Suprapubic skin (tissue), 3 donors: ENCODE measurements around the gene IFT20.

Source experiments
- CTCF ChIP-seq, 2 donors: fragments of 200-600 bp in 1 of 2; fragments of 450-650 bp in 1 of 2; sonication (generic) in 1 of 2; IDR thresholded peaks; one replicate each; pipeline ENCODE4 v1.5.1; 2016 to 2019; ENCODE audit warnings: antibody characterized with exemption in 2 of 2, mild to moderate bottlenecking in 1 of 2, moderate library complexity in 1 of 2
- POLR2AphosphoS5 ChIP-seq, 3 donors: sonication (generic); formaldehyde crosslinking; IDR thresholded peaks; one replicate each; pipeline ENCODE4 v1.6.1; 2017; ENCODE audit warnings: antibody characterized with exemption in 3 of 3

DNA sequence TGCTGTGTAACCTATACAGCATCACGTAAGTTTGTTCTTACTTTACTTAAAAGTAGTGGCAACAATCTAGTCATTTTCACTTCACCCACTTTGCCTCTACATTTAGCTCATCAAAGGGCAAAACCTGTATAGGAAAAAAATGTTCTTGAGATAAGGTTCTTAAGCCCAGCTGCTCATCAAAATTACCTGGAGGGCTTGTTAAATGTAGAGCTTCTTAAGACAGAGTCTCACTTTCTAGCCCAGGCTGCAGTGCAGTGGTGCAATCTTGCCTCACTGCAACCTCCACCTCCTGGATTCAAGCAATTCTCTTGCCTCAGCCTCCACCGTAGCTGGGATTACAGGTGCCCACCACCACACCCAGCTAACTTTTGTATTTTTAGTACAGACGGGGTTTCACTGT lies 54.4 kb downstream of the IFT20 start:
- TF ChIP-seq CTCF (IDR thresholded peaks at IDR 0.05) (no peak), POLR2AphosphoS5 (IDR thresholded peaks at IDR 0.05) (no peak)
